A673 (cell line): ENCODE measurements around the gene BRSK2. TPM values are rescaled to one million over a fixed set of nuclear protein-coding genes. Genes with fewer than 3 reads are reported as not detected.

ENCODE experiments used
- BruUV-seq: library from RNA; stranded (reverse); fragments of 400-500 nt; replicated peaks from 2 replicates; lab custom pipeline; 2021; lab: Mats Ljungman, UMichigan
- CTCF ChIA-PET: fragments of 300-600 bp; sonication (Branson Sonifier 250); formaldehyde crosslinking; loops from one replicate; lab custom pipeline; 2022; ENCODE audit warnings: antibody characterized with exemption; lab: Charles Lee
- POLR2A ChIA-PET: fragments of 300-600 bp; sonication (Branson Sonifier 250); formaldehyde crosslinking; loops from one replicate; lab custom pipeline; 2022; ENCODE audit warnings: antibody characterized with exemption; ENCODE audit not compliant: low non-redundant PET; lab: Charles Lee
- DNase-seq: peaks from one replicate; pipeline ENCODE4 v3.0.0-alpha.2; 2015; ENCODE audit warnings: low spot score
- H3K27ac ChIP-seq: fragments of 200-600 bp; sonication (generic); 2 replicates; pipeline ENCODE4 v1.5.1; 2016; ENCODE audit warnings: mixed run types, low read depth, mild to moderate bottlenecking, mixed read lengths, antibody characterized with exemption, low read length; ENCODE audit not compliant: poor library complexity, severe bottlenecking
- H3K27me3 ChIP-seq: fragments of 200-600 bp; sonication (generic); replicated peaks from 2 replicates; pipeline ENCODE4 v1.6.1; 2017; ENCODE audit warnings: mixed run types, low read depth, mild to moderate bottlenecking, mixed read lengths, antibody characterized with exemption, low read length; ENCODE audit not compliant: insufficient read depth, poor library complexity
- H3K36me3 ChIP-seq: fragments of 200-600 bp; sonication (generic); 2 replicates; pipeline ENCODE4 v1.6.1; 2016; ENCODE audit warnings: mixed run types, mild to moderate bottlenecking, mixed read lengths, antibody characterized with exemption, low read length; ENCODE audit not compliant: insufficient read depth, poor library complexity, severe bottlenecking
- H3K4me1 ChIP-seq: fragments of 200-600 bp; sonication (generic); 2 replicates; pipeline ENCODE4 v1.6.1; 2017; ENCODE audit warnings: mixed run types, mild to moderate bottlenecking, mixed read lengths, antibody characterized with exemption, low read length; ENCODE audit not compliant: insufficient read depth, poor library complexity, severe bottlenecking
- H3K4me3 ChIP-seq: fragments of 200-600 bp; sonication (generic); 2 replicates; pipeline ENCODE4 v1.5.1; 2016; ENCODE audit warnings: low read depth, mixed run types, mild to moderate bottlenecking, mixed read lengths, low read length; ENCODE audit not compliant: poor library complexity, severe bottlenecking
- H3K9me3 ChIP-seq: fragments of 200-600 bp; sonication (generic); 2 replicates; pipeline ENCODE4 v1.6.1; 2016; ENCODE audit warnings: mixed run types, low read depth, mild to moderate bottlenecking, mixed read lengths, antibody characterized with exemption, low read length; ENCODE audit not compliant: poor library complexity, severe bottlenecking
- EZH2 ChIP-seq: fragments of 200-600 bp; sonication (generic); IDR thresholded peaks from 2 replicates; pipeline ENCODE4 v1.6.1; 2017; ENCODE audit warnings: borderline replicate concordance, low read depth, mild to moderate bottlenecking, mixed read lengths, antibody characterized with exemption, low read length; ENCODE audit not compliant: poor library complexity, severe bottlenecking
- intact Hi-C: fragments of 100-400 bp; cut with micrococcal nuclease; formaldehyde crosslinking; loops from one replicate; pipeline ENCODE4 v1.10.0; 2022; ENCODE audit not compliant: unreplicated experiment
- total RNA-seq: library from RNA; stranded (reverse); gene quantifications from 2 replicates; pipeline ENCODE4 v1.2.3, GENCODE V29; 2021
- TF ChIP-seq, protein P1 (sequence below): fragments of 300-800, 200-600 bp; sonication (generic); conservative IDR thresholded peaks from 2 replicates; pipeline ENCODE4 v1.5.1; 2017; ENCODE audit warnings: low read depth, mild to moderate bottlenecking, antibody characterized with exemption, low read length, moderate library complexity, mixed read lengths

Gene BRSK2
- total RNA-seq, 1 experiment from 2014 or later = 2.2 TPM

GRCh38 chr11:1444823-1445422 lies 55.2 kb downstream of the BRSK2 start:
- TF ChIP-seq, protein P1, sequence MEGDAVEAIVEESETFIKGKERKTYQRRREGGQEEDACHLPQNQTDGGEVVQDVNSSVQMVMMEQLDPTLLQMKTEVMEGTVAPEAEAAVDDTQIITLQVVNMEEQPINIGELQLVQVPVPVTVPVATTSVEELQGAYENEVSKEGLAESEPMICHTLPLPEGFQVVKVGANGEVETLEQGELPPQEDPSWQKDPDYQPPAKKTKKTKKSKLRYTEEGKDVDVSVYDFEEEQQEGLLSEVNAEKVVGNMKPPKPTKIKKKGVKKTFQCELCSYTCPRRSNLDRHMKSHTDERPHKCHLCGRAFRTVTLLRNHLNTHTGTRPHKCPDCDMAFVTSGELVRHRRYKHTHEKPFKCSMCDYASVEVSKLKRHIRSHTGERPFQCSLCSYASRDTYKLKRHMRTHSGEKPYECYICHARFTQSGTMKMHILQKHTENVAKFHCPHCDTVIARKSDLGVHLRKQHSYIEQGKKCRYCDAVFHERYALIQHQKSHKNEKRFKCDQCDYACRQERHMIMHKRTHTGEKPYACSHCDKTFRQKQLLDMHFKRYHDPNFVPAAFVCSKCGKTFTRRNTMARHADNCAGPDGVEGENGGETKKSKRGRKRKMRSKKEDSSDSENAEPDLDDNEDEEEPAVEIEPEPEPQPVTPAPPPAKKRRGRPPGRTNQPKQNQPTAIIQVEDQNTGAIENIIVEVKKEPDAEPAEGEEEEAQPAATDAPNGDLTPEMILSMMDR = no peak
- no peak for TF ChIP-seq EZH2
- Histone ChIP-seq H3K9me3 (no peaks in the 10 kb centered on the region), H3K27me3 (no peaks in the 10 kb centered on the region), H3K4me1 (no peaks in the 10 kb centered on the region), H3K4me3 (no peak overlapping the region), H3K27ac (no peak overlapping the region), H3K36me3 (no peaks in the 10 kb centered on the region)
- intact Hi-C loops = no loop called here
- no TSS peak for BruUV-seq
- ChIA-PET CTCF (no interaction called here), POLR2A (no interaction called here)
- DNase-seq = no peak

GRCh38 chr11:1445741-1446445 lies 56.2 kb downstream of the BRSK2 start:
- Histone ChIP-seq H3K36me3 (no peaks in the 10 kb centered on the region), H3K27me3 (no peaks in the 10 kb centered on the region), H3K4me3 (no peak overlapping the region), H3K9me3 (no peaks in the 10 kb centered on the region), H3K4me1 (no peaks in the 10 kb centered on the region), H3K27ac (no peak overlapping the region)
- intact Hi-C loops = no loop called here
- TF ChIP-seq EZH2 = no peak
- TF ChIP-seq, protein P1 = no peak
- BruUV-seq = no TSS peak
- DNase-seq = no peak
- ChIA-PET POLR2A (no interaction called here), CTCF (no interaction called here)

- BruUV-seq = no TSS peak
- intact Hi-C loops = no loop called here
- TF ChIP-seq EZH2 = no peak
- TF ChIP-seq, protein P1 = no peak
- Histone ChIP-seq H3K27ac (no peak overlapping the region), H3K4me3 (no peak overlapping the region), H3K4me1 (no peaks in the 10 kb centered on the region), H3K27me3 (no peaks in the 10 kb centered on the region), H3K9me3 (no peaks in the 10 kb centered on the region), H3K36me3 (no peaks in the 10 kb centered on the region)
- POLR2A ChIA-PET = no interaction called here
- no peak for DNase-seq
- CTCF ChIA-PET = no interaction called here
These were observed 56.9 kb downstream of the BRSK2 start for GRCh38 chr11:1446623-1447022.
